ENCODE data around the gene HMOX1. TPM values are rescaled to one million over a fixed set of nuclear protein-coding genes. Genes with fewer than 3 reads are reported as not detected.
A peak's percentile ranks its signal among the peaks of the same experiment; 100 is the strongest.

Gene HMOX1
- total RNA-seq, 1 donor from 2014 or later = 44.3 TPM

GRCh38 chr22:35380013-35380412, 883 bp upstream of the HMOX1 start:
- H3K4me1 Mint-ChIP-seq (ENCODE audit: unreplicated experiment) = peaks cover 47% of the 10 kb centered on the region
- peak overlapping the region; percentile 80 for H3K27ac Mint-ChIP-seq (ENCODE audit: unreplicated experiment)
- H3K27me3 Mint-ChIP-seq (ENCODE audit: unreplicated experiment) = no peaks in the 10 kb centered on the region

GRCh38 chr22:35381424-35382009, 621 bp downstream of the HMOX1 start:
- Mint-ChIP-seq H3K36me3 (ENCODE audit: unreplicated experiment) (peaks cover 7% of the 10 kb centered on the region), H3K9me3 (ENCODE audit: unreplicated experiment) (no peaks in the 10 kb centered on the region), H3K4me3 (ENCODE audit: unreplicated experiment) (peak overlapping the region; percentile 86), H3K27me3 (ENCODE audit: unreplicated experiment) (no peaks in the 10 kb centered on the region), H3K27ac (ENCODE audit: unreplicated experiment) (peak overlapping the region; percentile 32), H3K4me1 (ENCODE audit: unreplicated experiment) (peaks cover 41% of the 10 kb centered on the region)
- TF ChIP-seq, protein P1, sequence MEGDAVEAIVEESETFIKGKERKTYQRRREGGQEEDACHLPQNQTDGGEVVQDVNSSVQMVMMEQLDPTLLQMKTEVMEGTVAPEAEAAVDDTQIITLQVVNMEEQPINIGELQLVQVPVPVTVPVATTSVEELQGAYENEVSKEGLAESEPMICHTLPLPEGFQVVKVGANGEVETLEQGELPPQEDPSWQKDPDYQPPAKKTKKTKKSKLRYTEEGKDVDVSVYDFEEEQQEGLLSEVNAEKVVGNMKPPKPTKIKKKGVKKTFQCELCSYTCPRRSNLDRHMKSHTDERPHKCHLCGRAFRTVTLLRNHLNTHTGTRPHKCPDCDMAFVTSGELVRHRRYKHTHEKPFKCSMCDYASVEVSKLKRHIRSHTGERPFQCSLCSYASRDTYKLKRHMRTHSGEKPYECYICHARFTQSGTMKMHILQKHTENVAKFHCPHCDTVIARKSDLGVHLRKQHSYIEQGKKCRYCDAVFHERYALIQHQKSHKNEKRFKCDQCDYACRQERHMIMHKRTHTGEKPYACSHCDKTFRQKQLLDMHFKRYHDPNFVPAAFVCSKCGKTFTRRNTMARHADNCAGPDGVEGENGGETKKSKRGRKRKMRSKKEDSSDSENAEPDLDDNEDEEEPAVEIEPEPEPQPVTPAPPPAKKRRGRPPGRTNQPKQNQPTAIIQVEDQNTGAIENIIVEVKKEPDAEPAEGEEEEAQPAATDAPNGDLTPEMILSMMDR (IDR thresholded peaks at IDR 0.05) = no peak
- DNase-seq (ENCODE audit: extremely low spot score, unreplicated experiment) = no peak

More at GRCh38 chr22:35380013-35380412, 883 bp upstream of the HMOX1 start:
- peak overlapping the region; percentile 86 for H3K4me3 Mint-ChIP-seq (ENCODE audit: unreplicated experiment)
- DNase-seq (ENCODE audit: extremely low spot score, unreplicated experiment) = no peak
- no peaks in the 10 kb centered on the region for H3K9me3 Mint-ChIP-seq (ENCODE audit: unreplicated experiment)
- H3K36me3 Mint-ChIP-seq (ENCODE audit: unreplicated experiment) = peaks cover 4% of the 10 kb centered on the region
- TF ChIP-seq, protein P1 (IDR thresholded peaks at IDR 0.05) = no peak

GRCh38 chr22:35383679-35384071, 2.8 kb downstream of the HMOX1 start:
- no peak for DNase-seq (ENCODE audit: extremely low spot score, unreplicated experiment)
- peaks cover 13% of the 10 kb centered on the region for H3K36me3 Mint-ChIP-seq (ENCODE audit: unreplicated experiment)
- H3K9me3 Mint-ChIP-seq (ENCODE audit: unreplicated experiment) = no peaks in the 10 kb centered on the region
- H3K4me1 Mint-ChIP-seq (ENCODE audit: unreplicated experiment) = peaks cover 30% of the 10 kb centered on the region
- H3K4me3 Mint-ChIP-seq (ENCODE audit: unreplicated experiment) = no peak overlapping the region
- no peak overlapping the region for H3K27ac Mint-ChIP-seq (ENCODE audit: unreplicated experiment)
- H3K27me3 Mint-ChIP-seq (ENCODE audit: unreplicated experiment) = no peaks in the 10 kb centered on the region
- TF ChIP-seq, protein P1 (IDR thresholded peaks at IDR 0.05) = no peak

DNA sequence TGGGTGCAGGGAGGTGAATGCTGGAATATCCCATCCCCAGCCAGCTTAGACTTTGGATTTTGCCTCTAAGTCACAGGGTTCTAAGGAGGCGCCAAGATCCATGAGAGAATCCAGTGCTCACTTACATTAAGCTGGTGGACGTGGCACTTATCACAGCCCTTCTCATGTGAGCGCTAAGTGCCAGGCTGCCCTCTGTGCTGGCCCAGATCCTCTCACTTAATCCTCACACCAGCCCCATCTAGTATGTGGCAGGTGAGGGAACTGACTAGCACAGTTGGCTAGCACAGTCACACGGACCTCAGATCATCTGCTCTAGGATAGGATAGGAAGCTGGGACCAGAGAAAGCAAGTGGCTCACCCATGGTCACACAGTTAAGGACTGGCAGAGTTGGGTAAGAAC, 3.6 kb downstream of the HMOX1 start:
- Mint-ChIP-seq H3K27ac (ENCODE audit: unreplicated experiment) (no peak overlapping the region), H3K36me3 (ENCODE audit: unreplicated experiment) (peaks cover 15% of the 10 kb centered on the region), H3K9me3 (ENCODE audit: unreplicated experiment) (no peaks in the 10 kb centered on the region), H3K4me1 (ENCODE audit: unreplicated experiment) (peaks cover 27% of the 10 kb centered on the region), H3K27me3 (ENCODE audit: unreplicated experiment) (no peaks in the 10 kb centered on the region), H3K4me3 (ENCODE audit: unreplicated experiment) (peak overlapping the region; percentile 38)
- DNase-seq (ENCODE audit: extremely low spot score, unreplicated experiment) = no peak
- TF ChIP-seq, protein P1 (IDR thresholded peaks at IDR 0.05) = no peak

DNA sequence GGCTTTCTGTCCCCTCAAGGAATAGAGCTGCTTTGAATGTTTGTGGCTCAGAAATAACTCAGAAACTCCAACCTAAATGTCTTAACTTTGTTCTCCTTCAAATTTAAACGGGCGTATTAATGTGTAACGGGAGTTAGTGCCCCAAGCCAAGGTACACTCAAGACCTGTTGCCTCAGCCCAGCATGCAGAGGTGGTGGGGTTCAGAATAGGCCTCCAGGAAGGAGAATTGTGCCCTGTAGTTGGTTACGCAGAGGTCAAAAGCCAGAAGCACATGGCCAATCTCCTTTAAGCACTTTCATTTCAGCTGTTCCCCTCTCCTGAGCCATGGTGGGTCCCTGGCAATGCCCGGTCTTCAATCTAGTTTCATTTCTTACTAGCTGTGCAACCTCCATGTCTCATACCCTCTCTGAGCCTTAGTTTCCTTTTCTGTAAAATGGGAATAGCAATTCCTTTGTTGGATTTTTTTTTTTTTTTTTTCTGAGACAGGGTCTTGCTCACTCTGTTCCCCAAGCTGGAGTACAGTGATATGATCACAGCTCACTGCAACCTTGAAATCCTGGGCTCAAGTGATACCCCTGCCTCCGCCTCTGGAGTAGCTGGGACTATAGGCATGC, 4.2 kb downstream of the HMOX1 start:
- no peaks in the 10 kb centered on the region for H3K27me3 Mint-ChIP-seq (ENCODE audit: unreplicated experiment)
- DNase-seq (ENCODE audit: extremely low spot score, unreplicated experiment) = no peak
- no peak overlapping the region for H3K27ac Mint-ChIP-seq (ENCODE audit: unreplicated experiment)
- H3K36me3 Mint-ChIP-seq (ENCODE audit: unreplicated experiment) = peaks cover 21% of the 10 kb centered on the region
- no peak overlapping the region for H3K4me3 Mint-ChIP-seq (ENCODE audit: unreplicated experiment)
- H3K4me1 Mint-ChIP-seq (ENCODE audit: unreplicated experiment) = peaks cover 24% of the 10 kb centered on the region
- TF ChIP-seq, protein P1 (IDR thresholded peaks at IDR 0.05) = no peak
- no peaks in the 10 kb centered on the region for H3K9me3 Mint-ChIP-seq (ENCODE audit: unreplicated experiment)

Data from osteocyte (in vitro differentiated cells).